ENCODE data around the gene FAM171A1. TPM values are rescaled to one million over a fixed set of nuclear protein-coding genes. Genes with fewer than 3 reads are reported as not detected.

FAM171A1 gene
- total RNA-seq, 1 donor from 2014 or later = not detected

GRCh38 chr10:15168786-15169554 lies 202.1 kb downstream of the FAM171A1 start:
- TF ChIP-seq, protein P1, sequence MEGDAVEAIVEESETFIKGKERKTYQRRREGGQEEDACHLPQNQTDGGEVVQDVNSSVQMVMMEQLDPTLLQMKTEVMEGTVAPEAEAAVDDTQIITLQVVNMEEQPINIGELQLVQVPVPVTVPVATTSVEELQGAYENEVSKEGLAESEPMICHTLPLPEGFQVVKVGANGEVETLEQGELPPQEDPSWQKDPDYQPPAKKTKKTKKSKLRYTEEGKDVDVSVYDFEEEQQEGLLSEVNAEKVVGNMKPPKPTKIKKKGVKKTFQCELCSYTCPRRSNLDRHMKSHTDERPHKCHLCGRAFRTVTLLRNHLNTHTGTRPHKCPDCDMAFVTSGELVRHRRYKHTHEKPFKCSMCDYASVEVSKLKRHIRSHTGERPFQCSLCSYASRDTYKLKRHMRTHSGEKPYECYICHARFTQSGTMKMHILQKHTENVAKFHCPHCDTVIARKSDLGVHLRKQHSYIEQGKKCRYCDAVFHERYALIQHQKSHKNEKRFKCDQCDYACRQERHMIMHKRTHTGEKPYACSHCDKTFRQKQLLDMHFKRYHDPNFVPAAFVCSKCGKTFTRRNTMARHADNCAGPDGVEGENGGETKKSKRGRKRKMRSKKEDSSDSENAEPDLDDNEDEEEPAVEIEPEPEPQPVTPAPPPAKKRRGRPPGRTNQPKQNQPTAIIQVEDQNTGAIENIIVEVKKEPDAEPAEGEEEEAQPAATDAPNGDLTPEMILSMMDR (IDR thresholded peaks at IDR 0.05) = no peak
- intact Hi-C loops (cut with micrococcal nuclease) = loop anchor here (1.0 to 5.0 kb wide), 11 partner anchors 20 to 1822 kb away; partner anchors contain the start of genes CDNF, HSPA14, MEIG1 and MSANTD7
- POLR2A ChIA-PET = interaction anchor here (0.6 to 4.1 kb wide), 17 partner anchors 9 to 331 kb away, joined by 3 to 39 read pairs (median 3); partner anchors contain the start of genes CDNF, HSPA14, MEIG1 and MSANTD7

GRCh38 chr10:15168291-15168785 lies 202.8 kb downstream of the FAM171A1 start, which contains the start of gene NMT2:
TSS of gene NMT2 (minus strand) at chr10:15168693. CDS start at chr10:15168612, 81 bp downstream.
- Mint-ChIP-seq H3K4me1 (peaks cover 29% of the 10 kb centered on the region), H3K36me3 (ENCODE audit: low read depth) (peaks cover 3% of the 10 kb centered on the region), H3K27ac (peak within 1 kb of the TSS; percentile 93), H3K9me3 (no peaks in the 10 kb centered on the region), H3K27me3 (no peaks in the 10 kb centered on the region), H3K4me3 (peak within 1 kb of the TSS; percentile 95)
- DNase-seq (peak; percentile 81), ATAC-seq (ENCODE audit: low read depth) (peak; percentile 76)
- ChIA-PET POLR2A (interaction anchor here (0.7 to 4.1 kb wide), 8 partner anchors 21 to 330 kb away, joined by 3 to 39 read pairs (median 4); partner anchors contain the start of genes CDNF, HSPA14, MEIG1 and MSANTD7), CTCF (interaction anchor here (0.6 to 1.7 kb wide), 5 partner anchors 10 to 62 kb away, joined by 3 to 5 read pairs (median 3); no protein-coding TSS in a partner anchor)
- intact Hi-C loops (cut with micrococcal nuclease) = loop anchor here (1.0 to 5.0 kb wide), 11 partner anchors 20 to 1821 kb away; partner anchors contain the start of genes CDNF, HSPA14, MEIG1 and MSANTD7
- TF ChIP-seq, protein P1 (IDR thresholded peaks at IDR 0.05) = no peak

More at GRCh38 chr10:15168786-15169554, 202.1 kb downstream of the FAM171A1 start:
- CTCF ChIA-PET = interaction anchor here (0.6 to 1.0 kb wide), 3 partner anchors 21 to 62 kb away, joined by 3 to 4 read pairs (median 3); no protein-coding TSS in a partner anchor
- peaks cover 26% of the 10 kb centered on the region for H3K4me1 Mint-ChIP-seq
- H3K9me3 Mint-ChIP-seq = no peaks in the 10 kb centered on the region
- peaks cover 3% of the 10 kb centered on the region for H3K36me3 Mint-ChIP-seq (ENCODE audit: low read depth)
- H3K4me3 Mint-ChIP-seq = peak overlapping the region; percentile 58
- ATAC-seq (ENCODE audit: low read depth) (peak; percentile 89), DNase-seq (peak; percentile 79)
- no peaks in the 10 kb centered on the region for H3K27me3 Mint-ChIP-seq
- H3K27ac Mint-ChIP-seq = no peak overlapping the region

- H3K9me3 Mint-ChIP-seq = no peaks in the 10 kb centered on the region
- intact Hi-C loops (cut with micrococcal nuclease) = loop anchor here (1.0 to 5.0 kb wide), 11 partner anchors 21 to 1820 kb away; partner anchors contain the start of genes CDNF, HSPA14, MEIG1 and MSANTD7
These were observed 203.4 kb downstream of the FAM171A1 start for GRCh38 chr10:15167411-15168290.

GRCh38 chr10:15166325-15166724 lies 204.8 kb downstream of the FAM171A1 start:
- Mint-ChIP-seq H3K36me3 (ENCODE audit: low read depth) (peaks cover 3% of the 10 kb centered on the region), H3K9me3 (no peaks in the 10 kb centered on the region), H3K27me3 (no peaks in the 10 kb centered on the region), H3K27ac (no peak overlapping the region), H3K4me1 (peaks cover 31% of the 10 kb centered on the region), H3K4me3 (no peak overlapping the region)
- TF ChIP-seq, protein P1 (IDR thresholded peaks at IDR 0.05) = no peak
- DNase-seq (no peak), ATAC-seq (ENCODE audit: low read depth) (no peak)
- ChIA-PET POLR2A (interaction anchor here (0.8 to 4.1 kb wide), 2 partner anchors 24 to 63 kb away, joined by 3 to 39 read pairs; no protein-coding TSS in a partner anchor), CTCF (interaction anchor here (0.9 to 1.9 kb wide), 5 partner anchors 8 to 46 kb away, joined by 3 to 11 read pairs (median 4); no protein-coding TSS in a partner anchor)
- intact Hi-C loops (cut with micrococcal nuclease) = loop anchor here (5.0 kb wide), 3 partner anchors 329 to 1819 kb away; partner anchors contain the start of genes CDNF, HSPA14, MSANTD7 and PRPF18

More at GRCh38 chr10:15167411-15168290, 203.4 kb downstream of the FAM171A1 start:
- ATAC-seq (ENCODE audit: low read depth) (peak; percentile 16), DNase-seq (peak; percentile 60)
- CTCF ChIA-PET = interaction anchor here (0.9 to 1.9 kb wide), 7 partner anchors 9 to 61 kb away, joined by 3 to 11 read pairs (median 4); no protein-coding TSS in a partner anchor
- Mint-ChIP-seq H3K36me3 (ENCODE audit: low read depth) (peaks cover 3% of the 10 kb centered on the region), H3K27ac (peak overlapping the region; percentile 65), H3K4me3 (peak overlapping the region; percentile 95), H3K27me3 (no peaks in the 10 kb centered on the region), H3K4me1 (peaks cover 31% of the 10 kb centered on the region)
- TF ChIP-seq, protein P1 (IDR thresholded peaks at IDR 0.05) = no peak
- POLR2A ChIA-PET = interaction anchor here (0.9 to 4.1 kb wide), 4 partner anchors 25 to 330 kb away, joined by 3 to 39 read pairs (median 8); partner anchors contain the start of genes CDNF, HSPA14, MSANTD7 and RPP38

All from activated B cell treated with CpG ODN at 0.5 μM for 24 hours (primary cell).